Measurements from ENCODE around the gene SNCA.

SNCA gene

GRCh38 chr4:89773805-89774204, 63.2 kb downstream of the SNCA start:
- Histone ChIP-seq H3K27me3 (ENCODE audit: control insufficient read depth, insufficient read depth, low read length) (no peaks in the 10 kb centered on the region), H3K4me2 (ENCODE audit: low read length) (no peak overlapping the region), H3K4me1 (ENCODE audit: control insufficient read depth, insufficient read depth, low read length) (no peaks in the 10 kb centered on the region), H3K9me3 (replicated peaks; ENCODE audit: low read length) (no peaks in the 10 kb centered on the region), H3K4me3 (ENCODE audit: low read length) (no peak overlapping the region), H3K36me3 (ENCODE audit: insufficient read depth, low read length) (no peaks in the 10 kb centered on the region), H3K9ac (ENCODE audit: low read depth, low read length) (no peak overlapping the region)

- no peaks in the 10 kb centered on the region for H3K9me3 ChIP-seq (replicated peaks; ENCODE audit: low read length)
- no peak overlapping the region for H3K4me3 ChIP-seq (ENCODE audit: low read length)
- H3K4me2 ChIP-seq (ENCODE audit: low read length) = no peak overlapping the region
- H3K4me1 ChIP-seq (ENCODE audit: control insufficient read depth, insufficient read depth, low read length) = peaks cover 6% of the 10 kb centered on the region
- H3K9ac ChIP-seq (ENCODE audit: low read depth, low read length) = no peak overlapping the region
- no peaks in the 10 kb centered on the region for H3K36me3 ChIP-seq (ENCODE audit: insufficient read depth, low read length)
- no peaks in the 10 kb centered on the region for H3K27me3 ChIP-seq (ENCODE audit: control insufficient read depth, insufficient read depth, low read length)
Measured at GRCh38 chr4:89769856-89770255, 67.1 kb downstream of the SNCA start.

GRCh38 chr4:89767924-89768323, 69.0 kb downstream of the SNCA start:
- no peak overlapping the region for H3K4me3 ChIP-seq (ENCODE audit: low read length)
- H3K27me3 ChIP-seq (ENCODE audit: control insufficient read depth, insufficient read depth, low read length) = no peaks in the 10 kb centered on the region

DNA sequence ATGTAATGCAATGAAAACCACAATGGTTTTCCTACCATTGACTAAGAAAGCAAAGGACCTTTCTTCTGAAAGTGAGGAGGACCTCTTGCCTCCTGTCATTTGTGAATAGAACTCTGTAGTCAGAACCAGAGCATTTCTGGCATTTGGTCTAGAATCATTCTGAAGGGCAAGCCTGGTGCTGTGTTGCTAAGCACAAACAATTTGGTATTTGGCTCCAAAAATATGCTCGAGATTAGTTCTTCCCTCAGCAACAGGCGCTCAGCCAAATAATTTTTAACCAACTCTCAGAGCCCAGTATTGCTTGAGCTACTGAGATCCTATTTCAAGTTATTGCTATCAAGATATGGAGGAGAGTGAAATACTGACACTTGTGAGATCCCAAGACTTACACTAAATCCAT, 71.0 kb downstream of the SNCA start:
- peak overlapping the region; percentile 17 for H3K9ac ChIP-seq (ENCODE audit: low read depth, low read length)
- H3K4me2 ChIP-seq (ENCODE audit: low read length) = peak overlapping the region; percentile 33
- no peak overlapping the region for H3K4me3 ChIP-seq (ENCODE audit: low read length)
- H3K36me3 ChIP-seq (ENCODE audit: insufficient read depth, low read length) = no peaks in the 10 kb centered on the region
- no peaks in the 10 kb centered on the region for H3K27me3 ChIP-seq (ENCODE audit: control insufficient read depth, insufficient read depth, low read length)
- H3K9me3 ChIP-seq (replicated peaks; ENCODE audit: low read length) = no peaks in the 10 kb centered on the region
- peaks cover 6% of the 10 kb centered on the region for H3K4me1 ChIP-seq (ENCODE audit: control insufficient read depth, insufficient read depth, low read length)

More at GRCh38 chr4:89767924-89768323, 69.0 kb downstream of the SNCA start:
- Histone ChIP-seq H3K9me3 (replicated peaks; ENCODE audit: low read length) (no peaks in the 10 kb centered on the region), H3K4me1 (ENCODE audit: control insufficient read depth, insufficient read depth, low read length) (peaks cover 6% of the 10 kb centered on the region), H3K4me2 (ENCODE audit: low read length) (no peak overlapping the region), H3K9ac (ENCODE audit: low read depth, low read length) (no peak overlapping the region), H3K36me3 (ENCODE audit: insufficient read depth, low read length) (no peaks in the 10 kb centered on the region)

DNA sequence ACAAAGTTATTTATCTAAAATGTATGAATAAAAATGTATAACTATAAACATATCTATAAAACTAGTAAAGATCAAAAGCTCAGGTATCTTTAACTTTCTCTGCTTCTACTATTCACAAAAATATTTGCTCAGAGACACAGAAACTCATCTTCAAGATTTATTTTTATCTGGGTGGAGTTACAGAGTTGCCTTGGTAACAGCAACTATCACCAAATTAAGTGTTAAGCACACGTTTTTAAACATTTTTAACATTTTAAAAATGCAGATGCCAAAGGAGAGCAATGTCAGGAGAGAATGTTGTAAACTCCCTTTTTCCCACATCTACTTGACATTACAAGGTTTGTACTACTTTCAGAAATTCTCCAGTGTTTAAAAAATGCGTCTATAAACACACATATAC, 71.4 kb downstream of the SNCA start:
- Histone ChIP-seq H3K4me2 (ENCODE audit: low read length) (peak overlapping the region; percentile 33), H3K27me3 (ENCODE audit: control insufficient read depth, insufficient read depth, low read length) (no peaks in the 10 kb centered on the region), H3K4me3 (ENCODE audit: low read length) (no peak overlapping the region), H3K36me3 (ENCODE audit: insufficient read depth, low read length) (no peaks in the 10 kb centered on the region), H3K4me1 (ENCODE audit: control insufficient read depth, insufficient read depth, low read length) (peaks cover 6% of the 10 kb centered on the region), H3K9ac (ENCODE audit: low read depth, low read length) (peak overlapping the region; percentile 17), H3K9me3 (replicated peaks; ENCODE audit: low read length) (no peaks in the 10 kb centered on the region)

DNA sequence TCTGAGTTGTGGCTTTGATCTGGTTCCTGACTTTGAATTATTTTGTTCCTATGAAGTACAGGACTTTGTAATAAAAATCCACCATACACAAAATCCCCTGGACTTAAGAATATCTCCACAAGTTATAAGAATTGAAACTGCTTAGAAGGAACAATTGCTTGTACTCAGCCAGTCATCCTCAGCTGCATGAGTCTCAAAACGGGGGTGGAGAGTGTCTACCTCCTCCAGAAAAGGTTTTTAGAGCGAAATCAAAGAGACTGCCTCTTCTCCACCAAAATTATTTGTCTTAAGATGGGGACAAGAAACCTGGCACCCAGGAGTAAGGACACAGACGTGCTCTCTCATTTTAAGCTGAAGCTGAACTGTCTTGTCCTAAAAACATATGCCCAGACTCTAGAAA, 74.7 kb downstream of the SNCA start:
- Histone ChIP-seq H3K36me3 (ENCODE audit: insufficient read depth, low read length) (no peaks in the 10 kb centered on the region), H3K9me3 (replicated peaks; ENCODE audit: low read length) (no peaks in the 10 kb centered on the region), H3K4me1 (ENCODE audit: control insufficient read depth, insufficient read depth, low read length) (peaks cover 6% of the 10 kb centered on the region), H3K4me2 (ENCODE audit: low read length) (no peak overlapping the region), H3K9ac (ENCODE audit: low read depth, low read length) (no peak overlapping the region), H3K27me3 (ENCODE audit: control insufficient read depth, insufficient read depth, low read length) (no peaks in the 10 kb centered on the region), H3K4me3 (ENCODE audit: low read length) (no peak overlapping the region)

- H3K4me2 ChIP-seq (ENCODE audit: low read length) = no peak overlapping the region
- H3K9ac ChIP-seq (ENCODE audit: low read depth, low read length) = no peak overlapping the region
- H3K4me1 ChIP-seq (ENCODE audit: control insufficient read depth, insufficient read depth, low read length) = peaks cover 3% of the 10 kb centered on the region
- no peak overlapping the region for H3K4me3 ChIP-seq (ENCODE audit: low read length)
- H3K36me3 ChIP-seq (ENCODE audit: insufficient read depth, low read length) = no peaks in the 10 kb centered on the region
- no peaks in the 10 kb centered on the region for H3K27me3 ChIP-seq (ENCODE audit: control insufficient read depth, insufficient read depth, low read length)
- no peaks in the 10 kb centered on the region for H3K9me3 ChIP-seq (replicated peaks; ENCODE audit: low read length)
Measured at GRCh38 chr4:89759426-89759825, 77.5 kb downstream of the SNCA start.

GRCh38 chr4:89757154-89757719, 79.7 kb downstream of the SNCA start:
- Histone ChIP-seq H3K4me3 (ENCODE audit: low read length) (no peak overlapping the region), H3K9ac (ENCODE audit: low read depth, low read length) (no peak overlapping the region), H3K36me3 (ENCODE audit: insufficient read depth, low read length) (no peaks in the 10 kb centered on the region), H3K9me3 (replicated peaks; ENCODE audit: low read length) (no peaks in the 10 kb centered on the region), H3K4me2 (ENCODE audit: low read length) (no peak overlapping the region), H3K27me3 (ENCODE audit: control insufficient read depth, insufficient read depth, low read length) (no peaks in the 10 kb centered on the region), H3K4me1 (ENCODE audit: control insufficient read depth, insufficient read depth, low read length) (peaks cover 20% of the 10 kb centered on the region)

GRCh38 chr4:89755220-89755619, 81.7 kb downstream of the SNCA start:
- Histone ChIP-seq H3K4me1 (ENCODE audit: control insufficient read depth, insufficient read depth, low read length) (peaks cover 21% of the 10 kb centered on the region), H3K4me2 (ENCODE audit: low read length) (no peak overlapping the region), H3K4me3 (ENCODE audit: low read length) (no peak overlapping the region), H3K9ac (ENCODE audit: low read depth, low read length) (no peak overlapping the region), H3K27me3 (ENCODE audit: control insufficient read depth, insufficient read depth, low read length) (no peaks in the 10 kb centered on the region), H3K9me3 (replicated peaks; ENCODE audit: low read length) (no peaks in the 10 kb centered on the region), H3K36me3 (ENCODE audit: insufficient read depth, low read length) (no peaks in the 10 kb centered on the region)

GRCh38 chr4:89754531-89754930, 82.4 kb downstream of the SNCA start:
- H3K36me3 ChIP-seq (ENCODE audit: insufficient read depth, low read length) = no peaks in the 10 kb centered on the region
- no peak overlapping the region for H3K9ac ChIP-seq (ENCODE audit: low read depth, low read length)
- no peak overlapping the region for H3K4me2 ChIP-seq (ENCODE audit: low read length)
- H3K9me3 ChIP-seq (replicated peaks; ENCODE audit: low read length) = no peaks in the 10 kb centered on the region
- H3K27me3 ChIP-seq (ENCODE audit: control insufficient read depth, insufficient read depth, low read length) = no peaks in the 10 kb centered on the region
- peaks cover 21% of the 10 kb centered on the region for H3K4me1 ChIP-seq (ENCODE audit: control insufficient read depth, insufficient read depth, low read length)
- no peak overlapping the region for H3K4me3 ChIP-seq (ENCODE audit: low read length)

DNA sequence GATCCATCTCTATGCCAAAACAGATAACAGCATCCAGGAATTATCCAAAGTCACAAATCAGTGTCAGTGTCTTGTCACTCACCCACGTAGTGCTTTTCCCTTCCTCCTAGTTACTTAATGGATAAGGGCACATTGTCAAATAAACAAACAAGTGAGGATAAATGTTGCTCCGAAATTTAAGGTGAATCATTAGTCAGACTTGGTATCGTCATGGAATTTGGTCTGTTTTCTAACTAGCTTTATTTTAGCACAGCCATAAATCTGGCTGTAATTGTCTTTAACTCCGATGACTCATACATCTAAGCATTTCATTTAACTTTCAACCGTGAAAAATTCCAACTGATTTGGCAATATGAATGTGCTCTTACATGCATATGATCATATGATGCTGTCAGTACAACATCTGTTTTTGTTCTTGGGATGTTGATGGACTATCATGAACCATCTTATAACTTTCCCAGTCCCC, 83.3 kb downstream of the SNCA start:
- Histone ChIP-seq H3K4me3 (ENCODE audit: low read length) (peak overlapping the region; percentile 49), H3K9ac (ENCODE audit: low read depth, low read length) (peak overlapping the region; percentile 76)

DNA sequence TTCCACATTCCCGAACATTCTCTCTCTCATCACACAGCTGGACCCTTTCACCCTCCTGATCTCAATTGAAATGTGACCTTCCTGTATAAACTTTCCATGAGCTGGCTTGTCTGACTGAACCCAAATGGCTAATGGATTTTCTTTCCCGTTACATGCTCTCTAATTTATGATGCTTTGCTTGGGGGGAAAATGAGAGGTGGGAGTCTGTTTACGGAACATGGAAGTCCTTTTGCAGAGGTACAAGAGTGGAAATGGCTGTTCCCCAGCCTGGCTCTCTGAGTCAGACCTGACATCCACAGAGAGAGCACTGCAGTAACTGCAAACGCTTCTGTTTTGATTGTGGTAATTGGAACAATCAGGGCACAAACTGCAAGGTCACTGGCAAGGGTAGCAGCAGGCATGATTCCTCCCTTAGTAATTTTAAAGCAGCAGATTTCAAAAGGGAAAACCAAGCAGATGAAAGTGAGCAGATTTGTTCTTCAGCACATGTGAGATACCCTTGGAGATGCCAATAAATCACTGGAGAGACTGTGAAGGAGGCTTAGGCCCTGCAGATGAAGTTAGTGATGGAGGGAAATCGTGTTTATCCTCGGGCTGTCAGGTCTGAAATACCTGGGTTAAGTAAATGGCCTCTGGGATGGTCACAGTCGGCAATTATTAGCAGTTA, 83.9 kb downstream of the SNCA start:
- Histone ChIP-seq H3K4me3 (ENCODE audit: low read length) (peak overlapping the region; percentile 49), H3K27me3 (ENCODE audit: control insufficient read depth, insufficient read depth, low read length) (no peaks in the 10 kb centered on the region), H3K36me3 (ENCODE audit: insufficient read depth, low read length) (no peaks in the 10 kb centered on the region), H3K9me3 (replicated peaks; ENCODE audit: low read length) (no peaks in the 10 kb centered on the region), H3K4me1 (ENCODE audit: control insufficient read depth, insufficient read depth, low read length) (peaks cover 21% of the 10 kb centered on the region), H3K9ac (ENCODE audit: low read depth, low read length) (peak overlapping the region; percentile 76), H3K4me2 (ENCODE audit: low read length) (peak overlapping the region; percentile 79)

More for the DNA sequence above, 83.3 kb downstream of the SNCA start:
- Histone ChIP-seq H3K4me1 (ENCODE audit: control insufficient read depth, insufficient read depth, low read length) (peaks cover 21% of the 10 kb centered on the region), H3K36me3 (ENCODE audit: insufficient read depth, low read length) (no peaks in the 10 kb centered on the region), H3K4me2 (ENCODE audit: low read length) (peak overlapping the region; percentile 79), H3K9me3 (replicated peaks; ENCODE audit: low read length) (no peaks in the 10 kb centered on the region), H3K27me3 (ENCODE audit: control insufficient read depth, insufficient read depth, low read length) (no peaks in the 10 kb centered on the region)

Data from skeletal muscle satellite cell (primary cell).